Tibial nerve (tissue), 3 donors: ENCODE results near the gene BNC2.

ENCODE experiments used
- POLR2A ChIP-seq, 2 donors: fragments of 450-650 bp; IDR thresholded peaks; one replicate each; pipeline ENCODE4 v1.6.1; 2017; ENCODE audit warnings: antibody characterized with exemption in 2 of 2, mild to moderate bottlenecking in 2 of 2, moderate library complexity in 2 of 2
- TF ChIP-seq, protein P1 (sequence below), 5 experiments: fragments of 200-600 bp in 3 of 5; fragments of 450-650 bp in 2 of 5; sonication (generic) in 3 of 5; IDR thresholded peaks; one replicate each; pipeline ENCODE4 v1.5.1; 2016 to 2019; ENCODE audit warnings: antibody characterized with exemption in 5 of 5, mild to moderate bottlenecking in 3 of 5, moderate library complexity in 2 of 5

DNA sequence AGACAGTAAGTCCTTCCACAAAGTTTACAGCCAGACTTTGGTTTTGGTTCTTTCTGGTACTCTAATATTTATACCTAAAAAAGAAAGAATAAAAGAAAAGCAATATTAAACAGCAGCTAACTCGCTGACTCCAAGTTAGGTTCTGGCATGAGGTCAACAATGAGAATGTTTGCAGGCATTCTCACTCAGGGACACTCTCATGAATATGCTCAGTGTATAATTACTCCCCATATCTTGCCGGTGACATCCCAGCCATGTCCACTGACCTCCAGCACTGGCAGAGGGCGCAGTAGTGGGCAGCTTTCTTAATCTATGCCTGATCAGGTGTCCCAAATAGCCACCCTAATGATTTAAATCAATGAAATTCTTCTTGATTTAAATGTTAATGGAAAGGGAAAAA is 151.5 kb downstream of the BNC2 start:
- TF ChIP-seq, protein P1, sequence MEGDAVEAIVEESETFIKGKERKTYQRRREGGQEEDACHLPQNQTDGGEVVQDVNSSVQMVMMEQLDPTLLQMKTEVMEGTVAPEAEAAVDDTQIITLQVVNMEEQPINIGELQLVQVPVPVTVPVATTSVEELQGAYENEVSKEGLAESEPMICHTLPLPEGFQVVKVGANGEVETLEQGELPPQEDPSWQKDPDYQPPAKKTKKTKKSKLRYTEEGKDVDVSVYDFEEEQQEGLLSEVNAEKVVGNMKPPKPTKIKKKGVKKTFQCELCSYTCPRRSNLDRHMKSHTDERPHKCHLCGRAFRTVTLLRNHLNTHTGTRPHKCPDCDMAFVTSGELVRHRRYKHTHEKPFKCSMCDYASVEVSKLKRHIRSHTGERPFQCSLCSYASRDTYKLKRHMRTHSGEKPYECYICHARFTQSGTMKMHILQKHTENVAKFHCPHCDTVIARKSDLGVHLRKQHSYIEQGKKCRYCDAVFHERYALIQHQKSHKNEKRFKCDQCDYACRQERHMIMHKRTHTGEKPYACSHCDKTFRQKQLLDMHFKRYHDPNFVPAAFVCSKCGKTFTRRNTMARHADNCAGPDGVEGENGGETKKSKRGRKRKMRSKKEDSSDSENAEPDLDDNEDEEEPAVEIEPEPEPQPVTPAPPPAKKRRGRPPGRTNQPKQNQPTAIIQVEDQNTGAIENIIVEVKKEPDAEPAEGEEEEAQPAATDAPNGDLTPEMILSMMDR (IDR thresholded peaks at IDR 0.05): no peak
- no peak for TF ChIP-seq POLR2A (IDR thresholded peaks at IDR 0.05)
